ENCODE results near the gene SLC35C1.
"Not testable (repeated sequence)": the region's sequence is repeated elsewhere in the genome, so short reads cannot be mapped to it uniquely, and the experiment has no call there.

DNA sequence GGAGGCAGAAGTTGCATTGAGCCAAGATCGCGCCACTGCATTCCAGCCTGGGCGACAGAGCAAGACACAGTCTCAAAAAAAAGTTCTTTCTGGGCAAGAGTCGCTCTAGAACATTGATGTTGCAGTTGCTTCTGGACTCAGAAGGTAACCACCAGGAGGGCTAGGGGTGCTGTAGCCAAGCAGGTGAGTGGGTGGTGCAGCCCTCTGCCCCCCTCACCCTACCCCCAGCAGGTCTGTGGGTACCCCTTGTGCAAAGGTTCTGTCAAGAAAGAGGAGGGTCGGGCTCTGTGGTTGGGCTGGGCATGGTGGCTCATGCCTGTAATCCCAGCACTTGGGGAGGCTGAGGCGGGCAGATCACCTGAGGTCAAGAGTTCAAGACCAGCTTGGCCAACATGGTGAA lies 3.5 kb downstream of the SLC35C1 start:
- not testable (repeated sequence) for TF ChIP-seq POLR2AphosphoS5, EP300 (IDR thresholded peaks at IDR 0.05)
- TF ChIP-seq, protein P1, sequence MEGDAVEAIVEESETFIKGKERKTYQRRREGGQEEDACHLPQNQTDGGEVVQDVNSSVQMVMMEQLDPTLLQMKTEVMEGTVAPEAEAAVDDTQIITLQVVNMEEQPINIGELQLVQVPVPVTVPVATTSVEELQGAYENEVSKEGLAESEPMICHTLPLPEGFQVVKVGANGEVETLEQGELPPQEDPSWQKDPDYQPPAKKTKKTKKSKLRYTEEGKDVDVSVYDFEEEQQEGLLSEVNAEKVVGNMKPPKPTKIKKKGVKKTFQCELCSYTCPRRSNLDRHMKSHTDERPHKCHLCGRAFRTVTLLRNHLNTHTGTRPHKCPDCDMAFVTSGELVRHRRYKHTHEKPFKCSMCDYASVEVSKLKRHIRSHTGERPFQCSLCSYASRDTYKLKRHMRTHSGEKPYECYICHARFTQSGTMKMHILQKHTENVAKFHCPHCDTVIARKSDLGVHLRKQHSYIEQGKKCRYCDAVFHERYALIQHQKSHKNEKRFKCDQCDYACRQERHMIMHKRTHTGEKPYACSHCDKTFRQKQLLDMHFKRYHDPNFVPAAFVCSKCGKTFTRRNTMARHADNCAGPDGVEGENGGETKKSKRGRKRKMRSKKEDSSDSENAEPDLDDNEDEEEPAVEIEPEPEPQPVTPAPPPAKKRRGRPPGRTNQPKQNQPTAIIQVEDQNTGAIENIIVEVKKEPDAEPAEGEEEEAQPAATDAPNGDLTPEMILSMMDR (IDR thresholded peaks at IDR 0.05) = not testable (repeated sequence)

Measured in sigmoid colon (tissue), 4 donors.